ENCODE data around the gene KCNJ9. TPM values are rescaled to one million over a fixed set of nuclear protein-coding genes. Genes with fewer than 3 reads are reported as not detected.

Gene KCNJ9
- total and polyA plus RNA-seq, 2 of the 13 experiments (the other 11 are each of a cell fraction or from before 2014, with no cell fraction given), result not detected

GRCh38 chr1:160133990-160134770, 52.8 kb downstream of the KCNJ9 start:
- no peak for FAIRE-seq

More at GRCh38 chr1:160133990-160134770, 52.8 kb downstream of the KCNJ9 start:
- no peak overlapping the region for H3K4me2 ChIP-seq (ENCODE audit: low read depth, low read length)
- intact Hi-C loops (cut with micrococcal nuclease; ENCODE audit: unreplicated experiment) (no loop called here), in situ Hi-C loops (cut with HindIII; ENCODE audit: extremely low pct_ligation_motif_present, low pct_unique_long_range_greater_than_20kb) (no loop called here)
- H3K4me3 ChIP-seq (replicated peaks in 1 of 3; ENCODE audit: insufficient read depth in 1 of 3, low read depth in 2 of 3, low read length in 3 of 3), result no peak overlapping the region
- H4K20me1 ChIP-seq (ENCODE audit: insufficient read depth, low read length), result no peaks in the 10 kb centered on the region
- 66% methylated on average over 9 of the region's 9 CpGs for WGBS (ENCODE audit: low lambda C conversion rate)
- DNase-seq (ENCODE audit: low spot score) (no peak), ATAC-seq (no peak)
- ChIA-PET CTCF (ENCODE audit: low intra/inter-chr PET ratio, low total read pairs) (no interaction called here), POLR2A (no interaction called here)
- no TSS peak for BruUV-seq (replicated peaks)
- H3K36me3 ChIP-seq (replicated peaks in 1 of 2; ENCODE audit: control insufficient read depth in 1 of 2, insufficient read depth in 2 of 2, low read length in 2 of 2), result no peaks in the 10 kb centered on the region
- H3K27me3 ChIP-seq (ENCODE audit: control insufficient read depth in 1 of 2, insufficient read depth in 2 of 2, low read length in 2 of 2), result no peaks in the 10 kb centered on the region
- no peak overlapping the region for H3K9ac ChIP-seq (ENCODE audit: insufficient read depth, low read depth, low read length)
- TF ChIP-seq, protein P1, sequence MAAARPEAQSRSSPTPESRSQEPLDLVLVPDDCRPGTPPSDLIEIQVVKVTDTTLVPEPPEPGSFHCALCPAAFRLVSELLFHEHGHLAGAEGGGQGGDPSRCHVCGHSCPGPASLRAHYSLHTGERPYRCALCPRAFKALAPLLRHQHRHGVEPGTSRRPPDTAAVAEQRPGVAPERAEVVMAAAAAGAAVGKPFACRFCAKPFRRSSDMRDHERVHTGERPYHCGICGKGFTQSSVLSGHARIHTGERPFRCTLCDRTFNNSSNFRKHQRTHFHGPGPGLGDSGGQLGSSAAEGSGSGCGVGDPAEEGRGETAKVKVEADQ (CRISPR knock-in tag; IDR thresholded peaks at IDR 0.05; ENCODE audit: borderline replicate concordance), result no peak
- no peak for TF ChIP-seq ELF4 (CRISPR knock-in tag; IDR thresholded peaks at IDR 0.05; ENCODE audit: borderline replicate concordance)
- TF ChIP-seq ZNF331 (CRISPR knock-in tag; IDR thresholded peaks at IDR 0.05), result no peak
- no peak for TF ChIP-seq ZNF577 (CRISPR knock-in tag; IDR thresholded peaks at IDR 0.05; ENCODE audit: borderline replicate concordance, low read depth)
- TF ChIP-seq HNRNPL (IDR thresholded peaks at IDR 0.05; ENCODE audit: low read depth, low read length), result no peak
- TF ChIP-seq NFYB (CRISPR knock-in tag; IDR thresholded peaks at IDR 0.05), result no peak
- TF ChIP-seq THAP11 (CRISPR knock-in tag; IDR thresholded peaks at IDR 0.05), result no peak
- no peak for TF ChIP-seq ZNF30 (CRISPR knock-in tag; IDR thresholded peaks at IDR 0.05)
- no peak for TF ChIP-seq BCL6 (CRISPR knock-in tag; IDR thresholded peaks at IDR 0.05)
- no peak for TF ChIP-seq NFE2 (CRISPR knock-in tag; IDR thresholded peaks at IDR 0.05)
- TF ChIP-seq, protein P2, sequence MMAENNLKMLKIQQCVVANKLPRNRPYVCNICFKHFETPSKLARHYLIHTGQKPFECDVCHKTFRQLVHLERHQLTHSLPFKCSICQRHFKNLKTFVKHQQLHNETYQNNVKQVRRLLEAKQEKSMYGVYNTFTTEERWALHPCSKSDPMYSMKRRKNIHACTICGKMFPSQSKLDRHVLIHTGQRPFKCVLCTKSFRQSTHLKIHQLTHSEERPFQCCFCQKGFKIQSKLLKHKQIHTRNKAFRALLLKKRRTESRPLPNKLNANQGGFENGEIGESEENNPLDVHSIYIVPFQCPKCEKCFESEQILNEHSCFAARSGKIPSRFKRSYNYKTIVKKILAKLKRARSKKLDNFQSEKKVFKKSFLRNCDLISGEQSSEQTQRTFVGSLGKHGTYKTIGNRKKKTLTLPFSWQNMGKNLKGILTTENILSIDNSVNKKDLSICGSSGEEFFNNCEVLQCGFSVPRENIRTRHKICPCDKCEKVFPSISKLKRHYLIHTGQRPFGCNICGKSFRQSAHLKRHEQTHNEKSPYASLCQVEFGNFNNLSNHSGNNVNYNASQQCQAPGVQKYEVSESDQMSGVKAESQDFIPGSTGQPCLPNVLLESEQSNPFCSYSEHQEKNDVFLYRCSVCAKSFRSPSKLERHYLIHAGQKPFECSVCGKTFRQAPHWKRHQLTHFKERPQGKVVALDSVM (CRISPR knock-in tag; IDR thresholded peaks at IDR 0.05), result no peak
- TF ChIP-seq ZFP82 (CRISPR knock-in tag; IDR thresholded peaks at IDR 0.05; ENCODE audit: borderline replicate concordance), result no peak
- TF ChIP-seq, protein P3, sequence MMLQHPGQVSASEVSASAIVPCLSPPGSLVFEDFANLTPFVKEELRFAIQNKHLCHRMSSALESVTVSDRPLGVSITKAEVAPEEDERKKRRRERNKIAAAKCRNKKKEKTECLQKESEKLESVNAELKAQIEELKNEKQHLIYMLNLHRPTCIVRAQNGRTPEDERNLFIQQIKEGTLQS (CRISPR knock-in tag; IDR thresholded peaks at IDR 0.05), result no peak
- no peak for TF ChIP-seq ISL2 (CRISPR knock-in tag; IDR thresholded peaks at IDR 0.05)
- no peak for TF ChIP-seq ZSCAN21 (CRISPR knock-in tag; IDR thresholded peaks at IDR 0.05; ENCODE audit: borderline replicate concordance)
- no peak for TF ChIP-seq ZNF382 (CRISPR knock-in tag; IDR thresholded peaks at IDR 0.05; ENCODE audit: borderline replicate concordance)
- H3K4me1 ChIP-seq (ENCODE audit: insufficient read depth, low read length), result peaks cover 35% of the 10 kb centered on the region
- no peaks in the 10 kb centered on the region for H3K9me3 ChIP-seq (ENCODE audit: low read length)
- H2AFZ ChIP-seq (ENCODE audit: low read length), result no peak overlapping the region
- H3K27ac ChIP-seq (ENCODE audit: extremely low read length, insufficient read depth, low read length), result no peak overlapping the region
- H3K79me2 ChIP-seq (ENCODE audit: insufficient read depth, low read length), result no peaks in the 10 kb centered on the region
